Neural progenitor cell (in vitro differentiated cells): Measurements from ENCODE around the gene ABCC10. TPM values are rescaled to one million over a fixed set of nuclear protein-coding genes. Genes with fewer than 3 reads are reported as not detected.
"Not testable (repeated sequence)": the region's sequence is repeated elsewhere in the genome, so short reads cannot be mapped to it uniquely, and the experiment has no call there.

Source experiments
- DNase-seq: peaks from one replicate; pipeline ENCODE4 v3.0.0-alpha.2; 2016; ENCODE audit warnings: low spot score
- H2AFZ ChIP-seq: fragments of 200-600 bp; sonication (generic); replicated peaks from 2 replicates; pipeline ENCODE4 v1.6.1; 2016; ENCODE audit warnings: antibody characterized with exemption
- H3F3A ChIP-seq: fragments of 200-600 bp; sonication (generic); 2 replicates; pipeline ENCODE4 v1.6.1; 2016; ENCODE audit warnings: antibody characterized with exemption, low read depth
- H3K27ac ChIP-seq: fragments of 200-600 bp; sonication (generic); 2 replicates; pipeline ENCODE4 v1.5.1; 2016; ENCODE audit warnings: mild to moderate bottlenecking
- H3K27me3 ChIP-seq: fragments of 200-600 bp; sonication (generic); 2 replicates; pipeline ENCODE4 v1.6.1; 2016; ENCODE audit warnings: mild to moderate bottlenecking, moderate library complexity
- H3K36me3 ChIP-seq: fragments of 200-600 bp; sonication (generic); 2 replicates; pipeline ENCODE4 v1.5.1; 2016
- H3K4me1 ChIP-seq: fragments of 200-600 bp; sonication (generic); 2 replicates; pipeline ENCODE4 v1.6.1; 2016; ENCODE audit warnings: mixed run types
- H3K4me2 ChIP-seq: fragments of 200-600 bp; sonication (generic); 2 replicates; pipeline ENCODE4 v1.6.1; 2016
- H3K4me3 ChIP-seq: fragments of 200-600 bp; sonication (generic); 2 replicates; pipeline ENCODE4 v1.5.1; 2016
- H3K79me2 ChIP-seq: fragments of 200-600 bp; sonication (generic); 2 replicates; pipeline ENCODE4 v1.6.1; 2016; ENCODE audit warnings: low read depth
- H3K9ac ChIP-seq: fragments of 200-600 bp; sonication (generic); 2 replicates; pipeline ENCODE4 v1.6.1; 2016
- H3K9me3 ChIP-seq: fragments of 200-600 bp; sonication (generic); 2 replicates; pipeline ENCODE4 v1.5.1; 2016; ENCODE audit warnings: low read depth
- H4K20me1 ChIP-seq: fragments of 200-600 bp; sonication (generic); 2 replicates; pipeline ENCODE4 v1.6.1; 2016; ENCODE audit warnings: low read depth
- H3K27ac Mint-ChIP-seq: 3 replicates; pipeline ENCODE4 v1.8.0; 2021; ENCODE audit warnings: mixed read lengths
- H3K27me3 Mint-ChIP-seq: 2 replicates; pipeline ENCODE4 v1.8.0; 2022; ENCODE audit warnings: low read depth, mild to moderate bottlenecking, inconsistent platforms, moderate library complexity, mixed read lengths; ENCODE audit not compliant: insufficient read depth
- H3K36me3 Mint-ChIP-seq: 3 replicates; pipeline ENCODE4 v1.8.0; 2021; ENCODE audit warnings: mixed read lengths
- H3K4me1 Mint-ChIP-seq: 3 replicates; pipeline ENCODE4 v1.8.0; 2021; ENCODE audit warnings: mixed read lengths
- H3K4me3 Mint-ChIP-seq: 3 replicates; pipeline ENCODE4 v1.8.0; 2021; ENCODE audit warnings: mild to moderate bottlenecking, moderate library complexity, mixed read lengths
- H3K9me3 Mint-ChIP-seq: 3 replicates; pipeline ENCODE4 v1.8.0; 2020; ENCODE audit warnings: mixed read lengths
- EZH2 ChIP-seq: fragments of 200-600 bp; sonication (generic); IDR thresholded peaks from 2 replicates; pipeline ENCODE4 v1.6.1; 2017; ENCODE audit warnings: antibody characterized with exemption, mild to moderate bottlenecking, moderate library complexity
- EZH2phosphoT487 ChIP-seq: fragments of 200-600 bp; sonication (generic); IDR thresholded peaks from 2 replicates; pipeline ENCODE4 v1.6.1; 2017; ENCODE audit warnings: antibody characterized with exemption
- total RNA-seq: library from RNA; depleted of rRNA; stranded (reverse); fragments of >200 nt; gene quantifications from 2 replicates; pipeline ENCODE4 v1.2.3, GENCODE V29; 2015; ENCODE audit warnings: low replicate concordance
- TF ChIP-seq, protein P1 (sequence below): fragments of 200-600 bp; sonication (generic); IDR thresholded peaks from 2 replicates; pipeline ENCODE4 v1.5.1; 2017; ENCODE audit warnings: antibody characterized with exemption, mild to moderate bottlenecking

ABCC10 gene
- total RNA-seq, 1 donor from 2014 or later: 10.1 TPM

GRCh38 chr6:43413002-43413401 is 14.3 kb upstream of the ABCC10 start:
- Histone ChIP-seq H3K4me1 (no peaks in the 10 kb centered on the region), H3K27ac (no peak overlapping the region), H3F3A (no peaks in the 10 kb centered on the region), H3K9ac (no peak overlapping the region), H3K4me3 (no peak overlapping the region), H3K4me2 (no peak overlapping the region), H3K9me3 (no peaks in the 10 kb centered on the region), H3K27me3 (peaks cover 17% of the 10 kb centered on the region), H3K79me2 (no peaks in the 10 kb centered on the region), H4K20me1 (no peaks in the 10 kb centered on the region), H2AFZ (no peak overlapping the region), H3K36me3 (no peaks in the 10 kb centered on the region)
- Mint-ChIP-seq H3K9me3 (no peaks in the 10 kb centered on the region), H3K36me3 (no peaks in the 10 kb centered on the region), H3K27me3 (peaks cover 2% of the 10 kb centered on the region), H3K27ac (no peak overlapping the region), H3K4me1 (no peaks in the 10 kb centered on the region), H3K4me3 (no peak overlapping the region)
- no peak for TF ChIP-seq EZH2
- TF ChIP-seq, protein P1, sequence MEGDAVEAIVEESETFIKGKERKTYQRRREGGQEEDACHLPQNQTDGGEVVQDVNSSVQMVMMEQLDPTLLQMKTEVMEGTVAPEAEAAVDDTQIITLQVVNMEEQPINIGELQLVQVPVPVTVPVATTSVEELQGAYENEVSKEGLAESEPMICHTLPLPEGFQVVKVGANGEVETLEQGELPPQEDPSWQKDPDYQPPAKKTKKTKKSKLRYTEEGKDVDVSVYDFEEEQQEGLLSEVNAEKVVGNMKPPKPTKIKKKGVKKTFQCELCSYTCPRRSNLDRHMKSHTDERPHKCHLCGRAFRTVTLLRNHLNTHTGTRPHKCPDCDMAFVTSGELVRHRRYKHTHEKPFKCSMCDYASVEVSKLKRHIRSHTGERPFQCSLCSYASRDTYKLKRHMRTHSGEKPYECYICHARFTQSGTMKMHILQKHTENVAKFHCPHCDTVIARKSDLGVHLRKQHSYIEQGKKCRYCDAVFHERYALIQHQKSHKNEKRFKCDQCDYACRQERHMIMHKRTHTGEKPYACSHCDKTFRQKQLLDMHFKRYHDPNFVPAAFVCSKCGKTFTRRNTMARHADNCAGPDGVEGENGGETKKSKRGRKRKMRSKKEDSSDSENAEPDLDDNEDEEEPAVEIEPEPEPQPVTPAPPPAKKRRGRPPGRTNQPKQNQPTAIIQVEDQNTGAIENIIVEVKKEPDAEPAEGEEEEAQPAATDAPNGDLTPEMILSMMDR: no peak
- DNase-seq: no peak

- not testable (repeated sequence) for H3K9ac ChIP-seq, H3K79me2 ChIP-seq, H3F3A ChIP-seq, H3K4me1 Mint-ChIP-seq, H3K9me3 ChIP-seq, H3K27ac ChIP-seq, H2AFZ ChIP-seq, H3K9me3 Mint-ChIP-seq, H3K27me3 Mint-ChIP-seq, H3K36me3 ChIP-seq, H3K4me3 ChIP-seq, DNase-seq, H3K27ac Mint-ChIP-seq, H3K4me2 ChIP-seq, H3K4me3 Mint-ChIP-seq, H4K20me1 ChIP-seq, H3K36me3 Mint-ChIP-seq, H3K4me1 ChIP-seq
- peaks cover 22% of the 10 kb centered on the region for H3K27me3 ChIP-seq
Observed at GRCh38 chr6:43415275-43415674, 12.1 kb upstream of the ABCC10 start.

DNA sequence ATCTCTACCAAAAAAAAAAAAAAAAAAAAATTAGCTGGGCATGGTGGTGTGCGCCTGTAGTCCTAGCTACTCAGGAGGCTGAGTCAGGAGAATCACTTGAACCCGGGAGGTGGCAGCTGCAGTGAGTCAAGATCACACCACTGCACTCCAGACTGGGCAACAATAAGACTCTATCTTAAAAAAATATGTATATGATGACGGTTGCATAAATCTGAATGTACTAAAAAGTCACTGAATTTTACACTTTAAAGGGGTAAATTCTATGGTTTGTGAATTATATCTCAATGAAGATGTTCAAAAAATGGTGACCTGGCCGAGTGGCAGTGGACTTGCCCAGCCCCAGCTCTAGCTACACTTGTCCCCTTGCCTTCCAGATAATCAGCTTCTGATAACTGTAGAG is 10.4 kb upstream of the ABCC10 start:
- Histone ChIP-seq H3F3A (no peaks in the 10 kb centered on the region), H3K9ac (no peak overlapping the region), H3K36me3 (no peaks in the 10 kb centered on the region), H3K27me3 (peaks cover 17% of the 10 kb centered on the region), H3K4me2 (no peak overlapping the region), H3K4me3 (no peak overlapping the region), H4K20me1 (no peaks in the 10 kb centered on the region), H2AFZ (no peak overlapping the region), H3K9me3 (no peaks in the 10 kb centered on the region), H3K4me1 (no peaks in the 10 kb centered on the region), H3K79me2 (no peaks in the 10 kb centered on the region), H3K27ac (no peak overlapping the region)
- Mint-ChIP-seq H3K27me3 (peaks cover 6% of the 10 kb centered on the region), H3K4me3 (no peak overlapping the region), H3K27ac (no peak overlapping the region), H3K4me1 (no peaks in the 10 kb centered on the region), H3K9me3 (peaks cover 2% of the 10 kb centered on the region), H3K36me3 (no peaks in the 10 kb centered on the region)
- TF ChIP-seq, protein P1: no peak
- TF ChIP-seq EZH2phosphoT487: no peak
- no peak for TF ChIP-seq EZH2
- DNase-seq: no peak

- no peaks in the 10 kb centered on the region for H3K36me3 Mint-ChIP-seq
- H3K27me3 Mint-ChIP-seq: peaks cover 10% of the 10 kb centered on the region
Observed at GRCh38 chr6:43420012-43420709, 7.2 kb upstream of the ABCC10 start.

More at GRCh38 chr6:43420012-43420709, 7.2 kb upstream of the ABCC10 start:
- no peaks in the 10 kb centered on the region for H3K4me1 Mint-ChIP-seq
- no peak overlapping the region for H3K27ac ChIP-seq
- H3F3A ChIP-seq: no peaks in the 10 kb centered on the region
- no peak overlapping the region for H2AFZ ChIP-seq
- H3K4me2 ChIP-seq: no peak overlapping the region
- H3K27me3 ChIP-seq: peaks cover 17% of the 10 kb centered on the region
- DNase-seq: no peak
- no peak overlapping the region for H3K4me3 Mint-ChIP-seq
- H3K79me2 ChIP-seq: no peaks in the 10 kb centered on the region
- no peak overlapping the region for H3K27ac Mint-ChIP-seq
- no peaks in the 10 kb centered on the region for H3K4me1 ChIP-seq
- H4K20me1 ChIP-seq: no peaks in the 10 kb centered on the region
- H3K9ac ChIP-seq: no peak overlapping the region
- no peaks in the 10 kb centered on the region for H3K36me3 ChIP-seq
- no peak for TF ChIP-seq EZH2
- TF ChIP-seq, protein P1: no peak
- no peak overlapping the region for H3K4me3 ChIP-seq
- H3K9me3 ChIP-seq: no peaks in the 10 kb centered on the region
- H3K9me3 Mint-ChIP-seq: peaks cover 4% of the 10 kb centered on the region
